ENCODE measurements around the gene BARX2. TPM values are rescaled to one million over a fixed set of nuclear protein-coding genes. Genes with fewer than 3 reads are reported as not detected.

The BARX2 gene
- total and polyA plus RNA-seq, 2 donors (not counting 3 experiments of a cell fraction or from before 2014, with no cell fraction given): not detected

GRCh38 chr11:129427376-129427775 lies 51.7 kb downstream of the BARX2 start:
- dilution Hi-C loops (cut with MboI; ENCODE audit: extremely low pct_ligation_motif_present, low sequenced_read_pairs) (no loop called here), intact Hi-C loops (cut with micrococcal nuclease) (no loop called here)
- Histone ChIP-seq H3K27ac (ENCODE audit: insufficient read depth, low read depth, low read length) (no peak overlapping the region), H2AFZ (ENCODE audit: low read depth, low read length) (no peak overlapping the region), H3K4me2 (ENCODE audit: insufficient read depth, low read length) (no peak overlapping the region), H3K4me3 (replicated peaks in 1 of 3; ENCODE audit: insufficient read depth in 1 of 3, low read depth in 1 of 3, low read length in 3 of 3) (no peak overlapping the region), H3K9me1 (replicated peaks; ENCODE audit: control insufficient read depth, extremely low read depth, insufficient read depth, low read length) (no peaks in the 10 kb centered on the region), H4K20me1 (replicated peaks; ENCODE audit: control insufficient read depth, extremely low read depth, insufficient read depth, low read length) (no peaks in the 10 kb centered on the region), H3K9ac (replicated peaks; ENCODE audit: extremely low read depth, insufficient read depth, low read length) (no peak overlapping the region), H3K4me1 (ENCODE audit: control insufficient read depth, extremely low read depth, insufficient read depth, low read length) (no peaks in the 10 kb centered on the region), H3K79me2 (ENCODE audit: control insufficient read depth, insufficient read depth, low read length) (no peaks in the 10 kb centered on the region), H3K36me3 (ENCODE audit: control insufficient read depth in 2 of 2, extremely low read depth in 1 of 2, insufficient read depth in 2 of 2, low read length in 2 of 2) (no peaks in the 10 kb centered on the region), H3K9me3 (replicated peaks; ENCODE audit: control insufficient read depth, insufficient read depth, low read length) (no peaks in the 10 kb centered on the region), H3K27me3 (ENCODE audit: control insufficient read depth in 2 of 2, insufficient read depth in 2 of 2, low read length in 2 of 2) (no peaks in the 10 kb centered on the region)
- POLR2A ChIA-PET: no interaction called here
- TF ChIP-seq MAX (IDR thresholded peaks at IDR 0.05; ENCODE audit: insufficient read depth, insufficient read length) (no peak), MYC (IDR thresholded peaks at IDR 0.05; ENCODE audit: low read depth, low read length) (no peak), POLR2A (IDR thresholded peaks at IDR 0.05; ENCODE audit: low read depth, low read length) (no peak)
- DNase-seq (ENCODE audit: low read depth, low spot score) (no peak), FAIRE-seq (no peak)
- no TSS peak for BruUV-seq (replicated peaks)
- CTCF ChIA-PET: no interaction called here

GRCh38 chr11:129427816-129428406 lies 52.3 kb downstream of the BARX2 start:
- H3K79me2 ChIP-seq (ENCODE audit: control insufficient read depth, insufficient read depth, low read length): no peaks in the 10 kb centered on the region
- H2AFZ ChIP-seq (ENCODE audit: low read depth, low read length): no peak overlapping the region
- POLR2A ChIA-PET: no interaction called here
- FAIRE-seq: no peak
- dilution Hi-C loops (cut with MboI; ENCODE audit: extremely low pct_ligation_motif_present, low sequenced_read_pairs) (no loop called here), intact Hi-C loops (cut with micrococcal nuclease) (no loop called here)
- no peaks in the 10 kb centered on the region for H3K9me3 ChIP-seq (replicated peaks; ENCODE audit: control insufficient read depth, insufficient read depth, low read length)
- H3K4me1 ChIP-seq (ENCODE audit: control insufficient read depth, extremely low read depth, insufficient read depth, low read length): no peaks in the 10 kb centered on the region
- no peaks in the 10 kb centered on the region for H3K9me1 ChIP-seq (replicated peaks; ENCODE audit: control insufficient read depth, extremely low read depth, insufficient read depth, low read length)
- H3K9ac ChIP-seq (replicated peaks; ENCODE audit: extremely low read depth, insufficient read depth, low read length): no peak overlapping the region
- H3K27ac ChIP-seq (ENCODE audit: insufficient read depth, low read depth, low read length): no peak overlapping the region
- no peak for DNase-seq (ENCODE audit: low read depth, low spot score)
- TF ChIP-seq JUN (IDR thresholded peaks at IDR 0.05; ENCODE audit: borderline replicate concordance, insufficient read depth, insufficient read length, low read depth): no peak
- no peak for TF ChIP-seq GATA2 (IDR thresholded peaks at IDR 0.05; ENCODE audit: insufficient read depth, insufficient read length, low read depth, low read length)
- TF ChIP-seq FOS (IDR thresholded peaks at IDR 0.05; ENCODE audit: borderline replicate concordance, insufficient read depth, low read length): no peak
- no peak for TF ChIP-seq MYC (IDR thresholded peaks at IDR 0.05; ENCODE audit: low read depth, low read length)
- TF ChIP-seq POLR2AphosphoS5 (IDR thresholded peaks at IDR 0.05; ENCODE audit: insufficient read depth, low read depth, low read length): no peak
- no peak for TF ChIP-seq MAX (IDR thresholded peaks at IDR 0.05; ENCODE audit: insufficient read depth, insufficient read length)
- TF ChIP-seq, protein P1, sequence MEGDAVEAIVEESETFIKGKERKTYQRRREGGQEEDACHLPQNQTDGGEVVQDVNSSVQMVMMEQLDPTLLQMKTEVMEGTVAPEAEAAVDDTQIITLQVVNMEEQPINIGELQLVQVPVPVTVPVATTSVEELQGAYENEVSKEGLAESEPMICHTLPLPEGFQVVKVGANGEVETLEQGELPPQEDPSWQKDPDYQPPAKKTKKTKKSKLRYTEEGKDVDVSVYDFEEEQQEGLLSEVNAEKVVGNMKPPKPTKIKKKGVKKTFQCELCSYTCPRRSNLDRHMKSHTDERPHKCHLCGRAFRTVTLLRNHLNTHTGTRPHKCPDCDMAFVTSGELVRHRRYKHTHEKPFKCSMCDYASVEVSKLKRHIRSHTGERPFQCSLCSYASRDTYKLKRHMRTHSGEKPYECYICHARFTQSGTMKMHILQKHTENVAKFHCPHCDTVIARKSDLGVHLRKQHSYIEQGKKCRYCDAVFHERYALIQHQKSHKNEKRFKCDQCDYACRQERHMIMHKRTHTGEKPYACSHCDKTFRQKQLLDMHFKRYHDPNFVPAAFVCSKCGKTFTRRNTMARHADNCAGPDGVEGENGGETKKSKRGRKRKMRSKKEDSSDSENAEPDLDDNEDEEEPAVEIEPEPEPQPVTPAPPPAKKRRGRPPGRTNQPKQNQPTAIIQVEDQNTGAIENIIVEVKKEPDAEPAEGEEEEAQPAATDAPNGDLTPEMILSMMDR (IDR thresholded peaks at IDR 0.05; ENCODE audit: extremely low read depth in 1 of 2, insufficient read depth in 1 of 2, low read depth in 1 of 2, low read length in 2 of 2): no peak
- no peak for TF ChIP-seq EZH2 (IDR thresholded peaks at IDR 0.05; ENCODE audit: borderline replicate concordance, low read depth, low read length, severe bottlenecking)
- no peak for TF ChIP-seq POLR2A (IDR thresholded peaks at IDR 0.05; ENCODE audit: low read depth, low read length)
- H3K36me3 ChIP-seq (ENCODE audit: control insufficient read depth in 2 of 2, extremely low read depth in 1 of 2, insufficient read depth in 2 of 2, low read length in 2 of 2): no peaks in the 10 kb centered on the region
- CTCF ChIA-PET: no interaction called here
- H4K20me1 ChIP-seq (replicated peaks; ENCODE audit: control insufficient read depth, extremely low read depth, insufficient read depth, low read length): no peaks in the 10 kb centered on the region
- H3K27me3 ChIP-seq (ENCODE audit: control insufficient read depth in 2 of 2, insufficient read depth in 2 of 2, low read length in 2 of 2): no peaks in the 10 kb centered on the region
- H3K4me3 ChIP-seq (replicated peaks in 1 of 3; ENCODE audit: insufficient read depth in 1 of 3, low read depth in 1 of 3, low read length in 3 of 3): no peak overlapping the region
- BruUV-seq (replicated peaks): no TSS peak
- no peak overlapping the region for H3K4me2 ChIP-seq (ENCODE audit: insufficient read depth, low read length)

Measured in endothelial cell of umbilical vein (primary cell).